ENCODE measurements around the gene ARHGEF4.

ARHGEF4 gene

DNA sequence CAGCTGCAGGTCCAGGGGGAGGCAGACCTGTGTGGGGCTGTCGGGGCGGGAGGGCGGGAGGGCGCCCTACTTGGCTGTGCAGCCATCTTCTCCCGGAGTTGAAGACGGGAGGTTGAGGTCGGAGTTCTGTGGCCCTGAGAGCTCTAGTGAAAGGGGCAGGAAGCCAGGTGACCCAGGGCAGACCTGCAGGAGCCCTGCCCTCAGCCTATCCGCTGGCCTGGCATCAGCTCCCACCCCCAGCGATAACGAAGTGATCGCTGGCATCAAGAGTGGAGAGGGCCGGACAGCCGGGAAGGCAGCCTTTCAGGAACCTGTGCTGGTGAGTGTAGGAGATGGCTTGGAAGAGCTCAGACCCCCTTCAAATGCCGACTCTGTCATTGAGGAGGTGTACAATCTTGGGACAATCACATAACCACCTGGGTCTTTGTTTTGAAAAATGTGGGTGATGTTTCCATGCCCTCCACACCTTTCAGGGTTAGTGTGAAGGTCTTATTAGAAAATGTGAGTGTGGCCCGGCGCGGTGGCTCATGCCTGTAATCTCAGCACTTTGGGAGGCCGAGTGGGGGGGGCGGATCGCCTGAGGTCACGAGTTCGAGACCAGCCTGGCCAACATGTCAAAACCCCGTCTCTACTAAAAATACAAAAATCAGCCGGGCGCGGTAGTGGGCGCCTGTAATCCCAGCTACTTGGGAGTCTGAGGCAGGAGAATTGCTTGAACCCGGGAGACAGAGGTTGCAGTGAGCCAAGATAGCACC is 1.3 kb downstream of the ARHGEF4 start:
- DNase-seq: no peak

DNA sequence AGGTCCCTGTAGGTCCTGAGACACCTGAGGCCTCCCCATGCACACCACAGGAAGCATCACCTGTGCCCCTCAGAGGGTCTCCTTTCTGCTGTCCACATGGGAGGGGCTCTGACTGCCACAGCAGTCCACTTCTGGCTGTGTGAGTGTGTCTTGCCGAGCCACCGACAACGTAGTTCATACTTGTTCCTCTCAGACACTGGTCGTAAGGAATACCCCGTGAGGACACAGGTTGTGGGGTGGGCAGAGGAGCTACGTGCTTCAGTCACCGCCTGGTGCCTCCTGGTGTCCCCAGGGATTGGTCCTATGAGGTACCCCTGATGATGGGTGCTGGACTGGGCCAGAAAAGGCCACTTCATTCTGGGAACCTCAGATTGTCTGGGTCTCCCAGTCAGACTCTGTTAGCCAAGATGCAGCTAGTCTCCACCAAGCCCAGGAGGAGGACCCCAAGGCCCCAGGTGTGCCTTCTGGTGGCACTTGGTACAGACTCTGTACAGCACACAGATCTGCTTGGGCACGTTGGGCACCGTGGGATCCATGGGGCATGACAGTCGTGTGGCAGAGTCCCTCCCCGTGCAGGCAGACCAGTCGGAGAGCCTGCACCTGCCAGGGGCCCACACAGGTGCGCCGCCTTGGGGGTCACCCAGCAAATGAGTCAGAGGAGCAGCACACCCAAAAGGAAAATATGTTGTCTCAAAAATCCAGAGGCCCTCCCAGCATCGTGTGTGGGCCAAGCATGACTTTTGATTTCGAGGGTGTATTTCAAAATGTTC is 2.5 kb downstream of the ARHGEF4 start:
- no peak for DNase-seq

DNA sequence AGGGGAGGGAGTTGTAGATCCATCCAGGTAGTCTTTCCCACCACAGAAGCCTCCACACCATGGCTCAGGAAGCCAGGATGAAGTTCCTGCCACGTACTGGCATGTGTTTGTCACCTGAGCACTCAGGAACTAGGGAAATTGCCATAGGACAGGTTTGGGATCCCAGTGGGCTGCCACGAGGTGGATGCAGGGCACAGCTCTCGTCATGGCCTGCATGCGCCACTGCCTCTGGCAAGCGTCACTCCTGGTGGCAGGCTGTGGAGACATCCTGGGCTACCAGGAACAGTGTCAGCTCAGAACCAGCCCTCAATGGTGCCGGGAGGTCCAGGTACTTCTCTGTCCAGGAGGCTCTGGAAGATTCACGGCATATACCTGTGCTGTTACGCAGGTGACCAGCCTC is 3.8 kb downstream of the ARHGEF4 start:
- DNase-seq: no peak

DNA sequence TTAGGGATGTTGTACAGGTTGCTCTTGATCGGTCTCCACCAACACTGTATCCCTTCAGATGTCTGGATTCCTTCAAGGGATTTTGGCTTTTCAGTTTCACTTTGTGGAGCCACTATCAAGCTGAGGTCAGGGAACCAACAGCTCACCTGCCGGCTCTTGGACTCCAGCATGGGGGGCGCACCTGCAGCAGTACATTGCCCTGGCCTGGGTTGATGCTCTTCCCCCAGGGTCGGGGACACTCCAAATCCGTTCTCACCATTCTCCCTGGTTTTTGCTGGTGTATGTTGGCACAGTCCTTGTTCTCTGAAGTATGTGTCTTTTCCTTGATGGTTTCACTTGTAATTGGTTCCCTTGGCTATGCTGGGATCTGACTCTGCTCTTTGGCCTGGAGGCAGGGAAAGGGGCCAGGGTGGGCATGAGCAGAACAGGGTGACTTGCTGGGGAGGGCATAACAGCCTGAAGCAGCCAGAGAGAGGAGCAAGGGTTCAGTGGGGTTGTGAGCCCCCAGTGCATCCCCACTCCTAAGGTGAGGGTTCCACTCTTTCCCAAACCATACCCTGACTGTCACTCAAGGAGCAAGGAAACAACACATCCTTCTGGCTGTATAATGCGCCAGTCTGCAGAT is 5.1 kb downstream of the ARHGEF4 start:
- no peak for DNase-seq

GRCh38 chr2:130842770-130843169 is 6.1 kb downstream of the ARHGEF4 start:
- DNase-seq: no peak

- DNase-seq: no peak
These were observed 6.7 kb downstream of the ARHGEF4 start for GRCh38 chr2:130843321-130843985.

DNA sequence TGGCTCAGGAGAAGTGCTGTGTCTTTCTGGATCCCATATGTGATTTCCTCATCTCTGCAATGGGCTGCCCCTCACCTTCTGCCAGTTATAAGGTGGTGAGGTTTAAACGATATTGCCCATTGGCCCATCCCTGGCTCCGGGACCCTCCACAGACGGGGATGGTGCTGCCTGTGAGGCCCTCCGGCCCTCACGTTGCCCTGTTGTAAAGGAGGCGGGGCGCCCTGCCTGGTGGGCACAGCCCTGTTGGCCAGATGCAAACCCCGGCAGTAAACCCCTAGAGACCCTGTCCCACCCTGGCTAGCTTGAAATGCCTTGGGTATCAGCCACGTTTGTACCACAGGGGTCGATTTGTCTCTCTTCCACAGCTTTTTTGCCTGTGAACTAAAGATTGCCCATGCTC is 7.4 kb downstream of the ARHGEF4 start:
- no peak for DNase-seq

- no peak for DNase-seq
These were observed 8.9 kb downstream of the ARHGEF4 start for GRCh38 chr2:130845505-130846085.

GRCh38 chr2:130846233-130846632 is 9.5 kb downstream of the ARHGEF4 start:
- DNase-seq: no peak

DNA sequence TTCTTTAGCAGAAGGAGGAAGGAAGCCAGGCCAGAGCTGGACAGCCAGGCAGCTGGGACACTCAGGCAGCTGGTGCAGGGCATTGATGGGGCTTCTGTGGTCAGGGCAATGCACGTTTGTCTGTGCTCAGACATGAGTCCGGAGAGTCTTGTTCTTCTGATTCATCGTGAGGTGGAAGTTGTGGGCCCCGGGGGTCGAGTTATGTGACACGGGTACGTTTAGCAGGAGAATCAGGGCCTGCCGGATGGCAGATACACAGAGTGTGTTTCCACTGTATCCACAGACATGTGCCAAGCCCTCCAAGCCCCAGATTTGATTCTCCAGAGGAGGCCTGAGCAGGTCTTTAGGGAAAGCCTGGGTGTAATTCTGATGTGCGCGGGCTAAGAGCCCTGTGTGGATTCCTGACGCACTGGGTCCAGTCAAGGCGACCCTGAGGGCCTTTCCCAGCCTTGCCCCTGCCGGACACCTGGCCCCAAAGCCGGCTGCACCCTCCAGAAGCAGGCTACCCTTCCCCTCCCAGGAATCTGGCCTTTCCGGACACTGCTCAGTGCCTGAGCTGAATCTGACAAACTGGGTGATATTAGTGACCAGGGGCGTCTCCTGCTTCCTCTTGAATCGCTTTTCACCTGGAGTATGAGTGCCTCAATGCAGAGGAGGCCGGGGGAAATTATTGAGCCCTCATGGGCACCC is 10.1 kb downstream of the ARHGEF4 start:
- no peak for DNase-seq

- DNase-seq: no peak
These were observed 11.2 kb downstream of the ARHGEF4 start for GRCh38 chr2:130847776-130848525.

- DNase-seq: no peak
These were observed 12.0 kb downstream of the ARHGEF4 start for GRCh38 chr2:130848526-130849210.

DNA sequence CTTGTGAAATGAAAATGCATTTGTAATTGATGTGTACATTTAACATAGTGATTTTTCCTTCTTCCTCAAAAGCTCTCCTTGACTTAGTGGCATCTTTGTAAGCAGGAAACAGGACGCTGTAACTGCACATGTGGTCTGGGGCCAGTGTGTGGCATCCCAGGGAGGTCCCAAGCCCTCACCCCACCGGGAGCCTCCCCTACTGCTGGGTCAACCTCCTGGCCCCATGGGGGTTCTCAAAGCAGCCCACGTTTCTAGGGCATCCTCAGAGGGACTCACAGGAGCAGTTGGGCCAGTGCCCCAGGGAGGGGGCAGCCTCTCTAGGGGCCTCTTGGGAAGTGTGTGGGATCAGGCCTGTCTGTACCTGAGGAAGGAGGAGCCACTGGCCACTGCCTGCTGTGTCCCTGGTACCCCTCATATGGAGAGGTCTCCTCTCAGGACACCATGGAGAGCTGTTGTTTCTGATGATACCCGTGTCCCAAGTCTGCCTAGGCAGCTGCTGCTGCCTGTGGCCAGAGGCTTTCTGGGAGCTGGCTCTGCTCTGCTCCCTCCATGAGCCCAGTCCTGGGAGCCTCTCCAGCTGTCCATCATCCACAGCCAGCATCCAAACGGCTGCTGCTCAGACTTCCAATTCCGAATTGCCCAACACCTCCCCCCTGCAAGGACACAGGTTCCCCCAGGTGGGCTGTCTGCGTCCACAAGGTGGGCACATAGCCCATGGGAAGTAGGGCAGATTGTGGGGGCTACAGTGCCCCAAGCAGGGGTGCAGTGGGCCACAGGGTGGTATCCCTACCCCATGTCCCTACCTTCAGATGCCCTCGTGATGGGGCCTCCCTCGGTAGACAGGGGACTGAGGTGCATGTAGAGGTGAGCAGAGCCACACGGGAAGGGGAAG is 13.4 kb downstream of the ARHGEF4 start:
- DNase-seq: no peak

DNA sequence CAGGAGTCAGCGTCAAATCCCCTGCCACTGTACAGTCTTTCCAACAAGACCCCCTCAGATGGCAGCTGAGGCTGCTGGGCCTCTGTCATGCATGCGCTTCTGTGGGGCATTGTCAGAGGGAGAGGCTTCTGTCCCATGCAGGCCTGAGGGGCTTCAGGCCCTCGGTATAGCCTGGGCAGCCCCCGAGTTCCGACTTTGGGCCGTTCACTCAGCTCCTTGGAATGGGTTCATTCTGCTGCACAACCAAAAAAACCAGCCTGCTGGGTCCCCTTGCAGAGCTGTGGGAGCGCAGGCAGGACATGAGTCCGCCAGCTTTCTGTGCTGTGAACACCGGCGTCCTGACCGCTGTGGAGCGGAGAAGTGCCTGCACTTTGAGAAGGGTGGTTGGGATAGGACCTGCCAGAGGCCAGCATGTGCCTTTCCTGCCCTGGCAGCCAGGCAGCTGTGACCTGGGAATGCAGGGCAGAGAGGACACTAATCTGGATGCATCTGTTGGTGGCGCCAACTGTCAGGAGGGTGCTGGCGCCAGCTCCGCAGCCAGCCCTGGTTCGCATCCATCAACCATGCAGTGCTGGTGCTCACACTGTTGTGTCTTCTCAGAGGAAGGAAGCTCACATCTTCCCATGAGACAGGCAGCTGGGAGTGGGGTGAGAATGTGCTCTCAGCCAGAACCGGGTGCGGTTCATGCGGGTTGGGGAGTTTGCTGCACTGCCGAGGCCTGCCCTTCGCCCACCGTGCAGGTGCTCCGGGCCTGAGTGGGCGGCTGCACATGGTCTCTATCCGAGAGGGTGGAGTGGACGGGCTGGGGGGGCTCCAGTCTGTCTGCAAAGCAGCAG is 14.3 kb downstream of the ARHGEF4 start:
- DNase-seq: no peak

DNA sequence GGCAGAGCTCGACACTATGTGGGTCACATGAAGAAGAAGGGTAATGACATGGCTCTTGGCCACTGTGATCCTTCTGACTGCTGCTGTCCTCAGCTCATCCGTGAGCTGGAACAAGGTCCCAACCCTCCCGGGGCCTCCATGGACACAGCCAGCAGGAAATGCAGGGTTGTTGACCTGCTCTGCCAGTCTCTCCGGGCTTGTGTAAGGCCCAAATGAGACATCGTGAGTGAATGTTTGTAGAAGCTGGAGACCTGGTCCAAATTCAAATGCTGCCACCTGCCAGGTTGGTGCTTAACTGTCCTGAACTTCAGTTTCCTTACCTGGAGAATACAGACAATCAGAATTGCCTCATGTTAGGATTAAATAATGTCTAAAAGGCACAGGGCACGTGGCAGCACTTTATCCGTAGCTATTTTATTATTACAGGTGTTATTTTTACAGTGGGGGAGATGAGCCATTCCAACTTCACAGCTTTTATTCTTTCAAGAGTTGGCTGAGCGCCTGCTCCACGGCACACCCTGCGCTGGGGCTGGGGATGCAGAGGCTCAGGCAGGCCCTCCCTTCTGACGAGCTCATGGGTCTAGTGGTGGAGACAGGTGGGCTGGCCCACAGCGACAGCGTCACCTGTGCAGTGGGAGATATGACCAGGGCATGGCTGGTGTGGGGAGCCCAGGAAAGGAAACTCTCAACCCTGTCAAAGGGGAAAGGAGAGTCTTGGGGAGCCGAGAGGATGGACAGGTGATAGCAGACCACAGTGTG is 15.1 kb downstream of the ARHGEF4 start:
- DNase-seq: no peak

GRCh38 chr2:130852521-130853115 is 15.9 kb downstream of the ARHGEF4 start:
- DNase-seq: no peak

- no peak for DNase-seq
These were observed 16.7 kb downstream of the ARHGEF4 start for GRCh38 chr2:130853391-130853790.

GRCh38 chr2:130854301-130854700 is 17.6 kb downstream of the ARHGEF4 start:
- DNase-seq: no peak
